OCI-LY1 (cell line): ENCODE data around the gene LHCGR.

Experiments used
- H2AFZ ChIP-seq: fragments of 200-600 bp; sonication (generic), shearing (Covaris generic); 2 replicates; pipeline ENCODE4 v1.6.0; 2014; ENCODE audit warnings: antibody characterized with exemption, mild to moderate bottlenecking, low read length
- H3F3A ChIP-seq: fragments of 200-600 bp; sonication (generic), shearing (Covaris generic); 2 replicates; pipeline ENCODE4 v1.6.0; 2014; ENCODE audit warnings: mild to moderate bottlenecking, antibody characterized with exemption, low read length, moderate library complexity; ENCODE audit not compliant: insufficient read depth
- H3K27ac ChIP-seq: fragments of 200-600 bp; sonication (generic); 2 replicates; pipeline ENCODE4 v1.5.1; 2014; ENCODE audit warnings: low read length, mixed run types, mild to moderate bottlenecking, low read depth; ENCODE audit not compliant: poor library complexity, severe bottlenecking
- H3K27me3 ChIP-seq: fragments of 200-600 bp; sonication (generic); 2 replicates; pipeline ENCODE4 v1.6.0; 2014; ENCODE audit warnings: antibody characterized with exemption, mild to moderate bottlenecking, low read length, moderate library complexity; ENCODE audit not compliant: insufficient read depth
- H3K36me3 ChIP-seq: fragments of 200-600 bp; sonication (generic); 2 replicates; pipeline ENCODE4 v1.6.1; 2014; ENCODE audit warnings: mild to moderate bottlenecking, antibody characterized with exemption, low read length, moderate library complexity, mixed read lengths; ENCODE audit not compliant: insufficient read depth
- H3K4me1 ChIP-seq: fragments of 200-600 bp; sonication (generic); 2 replicates; pipeline ENCODE4 v1.5.1; 2014; ENCODE audit warnings: mild to moderate bottlenecking, low read length, moderate library complexity; ENCODE audit not compliant: insufficient read depth, severe bottlenecking
- H3K4me2 ChIP-seq: fragments of 200-600 bp; sonication (generic), shearing (Covaris generic); 2 replicates; pipeline ENCODE4 v1.6.1; 2014; ENCODE audit warnings: low read length
- H3K4me3 ChIP-seq: fragments of 200-600 bp; sonication (generic); 2 replicates; pipeline ENCODE4 v1.5.1; 2014; ENCODE audit warnings: low read length, low read depth, mild to moderate bottlenecking, mixed read lengths; ENCODE audit not compliant: poor library complexity, severe bottlenecking
- H3K79me2 ChIP-seq: fragments of 200-600 bp; shearing (Covaris generic); 2 replicates; pipeline ENCODE4 v1.6.1; 2016; ENCODE audit warnings: mixed run types, low read length, mixed read lengths; ENCODE audit not compliant: insufficient read depth
- H3K9ac ChIP-seq: fragments of 200-600 bp; sonication (generic), shearing (Covaris generic); 2 replicates; pipeline ENCODE4 v1.6.1; 2014; ENCODE audit warnings: mild to moderate bottlenecking, low read length, mixed read lengths
- H3K9me2 ChIP-seq: fragments of 200-600 bp; sonication (generic), shearing (Covaris generic); 2 replicates; pipeline ENCODE4 v1.6.1; 2014; ENCODE audit warnings: low read depth, mild to moderate bottlenecking, low read length, mixed read lengths
- H3K9me3 ChIP-seq: fragments of 200-600 bp; shearing (Covaris generic); 2 replicates; pipeline ENCODE4 v1.6.1; 2014; ENCODE audit warnings: low read length, mixed read lengths
- H4K20me1 ChIP-seq: fragments of 200-600 bp; sonication (generic), shearing (Covaris generic); 2 replicates; pipeline ENCODE4 v1.6.0; 2016; ENCODE audit warnings: mild to moderate bottlenecking, low read length; ENCODE audit not compliant: insufficient read depth
- CTCF ChIP-seq: fragments of 200-600 bp; sonication (generic), shearing (Covaris generic); IDR thresholded peaks from 2 replicates; pipeline ENCODE4 v1.5.1; 2017; ENCODE audit warnings: mild to moderate bottlenecking, antibody characterized with exemption, low read length, moderate library complexity, mixed read lengths
- EZH2 ChIP-seq: fragments of 200-600 bp; sonication (generic), shearing (Covaris generic); IDR thresholded peaks from 2 replicates; pipeline ENCODE4 v1.8.0; 2017; ENCODE audit warnings: borderline replicate concordance, mixed run types, mild to moderate bottlenecking, antibody characterized with exemption, low read length, moderate library complexity, mixed read lengths

LHCGR gene

GRCh38 chr2:48759682-48760081 lies 4.2 kb upstream of the LHCGR start:
- no peak overlapping the region for H3K4me3 ChIP-seq
- H3K27ac ChIP-seq = no peak overlapping the region
- TF ChIP-seq EZH2 = no peak
- TF ChIP-seq CTCF = no peak
- no peaks in the 10 kb centered on the region for H3K79me2 ChIP-seq
- H2AFZ ChIP-seq = no peak overlapping the region
- H4K20me1 ChIP-seq = no peaks in the 10 kb centered on the region
- no peaks in the 10 kb centered on the region for H3K36me3 ChIP-seq
- H3K27me3 ChIP-seq = no peaks in the 10 kb centered on the region
- H3K9ac ChIP-seq = no peak overlapping the region
- H3K4me1 ChIP-seq = no peaks in the 10 kb centered on the region
- no peaks in the 10 kb centered on the region for H3K9me2 ChIP-seq
- H3F3A ChIP-seq = no peaks in the 10 kb centered on the region
- no peak overlapping the region for H3K4me2 ChIP-seq
- no peaks in the 10 kb centered on the region for H3K9me3 ChIP-seq

GRCh38 chr2:48756289-48756688 lies 765 bp upstream of the LHCGR start:
- no peak for TF ChIP-seq CTCF
- TF ChIP-seq EZH2 = no peak
- H3K9me3 ChIP-seq = no peaks in the 10 kb centered on the region
- H2AFZ ChIP-seq = no peak overlapping the region
- H3K36me3 ChIP-seq = no peaks in the 10 kb centered on the region
- no peak overlapping the region for H3K27ac ChIP-seq
- no peak overlapping the region for H3K4me2 ChIP-seq
- H3K9me2 ChIP-seq = no peaks in the 10 kb centered on the region
- no peaks in the 10 kb centered on the region for H4K20me1 ChIP-seq
- no peaks in the 10 kb centered on the region for H3K4me1 ChIP-seq
- H3K9ac ChIP-seq = no peak overlapping the region
- no peaks in the 10 kb centered on the region for H3F3A ChIP-seq
- H3K79me2 ChIP-seq = no peaks in the 10 kb centered on the region
- H3K4me3 ChIP-seq = no peak overlapping the region
- H3K27me3 ChIP-seq = no peaks in the 10 kb centered on the region

GRCh38 chr2:48754874-48755273 lies 650 bp downstream of the LHCGR start:
- Histone ChIP-seq H3K9me3 (no peaks in the 10 kb centered on the region), H3K4me1 (no peaks in the 10 kb centered on the region), H4K20me1 (no peaks in the 10 kb centered on the region), H3K79me2 (no peaks in the 10 kb centered on the region), H3K4me2 (no peak overlapping the region), H2AFZ (no peak overlapping the region), H3K9ac (no peak overlapping the region), H3K4me3 (no peak overlapping the region), H3K27me3 (no peaks in the 10 kb centered on the region), H3K27ac (no peak overlapping the region), H3K36me3 (no peaks in the 10 kb centered on the region), H3F3A (no peaks in the 10 kb centered on the region), H3K9me2 (no peaks in the 10 kb centered on the region)
- TF ChIP-seq EZH2 (no peak), CTCF (no peak)
